Lower lobe of right lung (tissue), 2 donors: Measurements from ENCODE around the gene NR2F1-AS1. TPM values are rescaled to one million over a fixed set of nuclear protein-coding genes. Genes with fewer than 3 reads are reported as not detected.

Experiments
- ATAC-seq, 2 donors: fragments of 200-7000 bp; cut with Tn5 transposase; one replicate each; pipeline ENCODE4 v1.9.1; 2020 to 2022; ENCODE audit warnings: mild to moderate bottlenecking in 2 of 2, moderate library complexity in 2 of 2
- DNase-seq: peaks from one replicate; pipeline ENCODE4 v3.0.0-alpha.2; 2020
- H3K27ac ChIP-seq: fragments of 200-600 bp; one replicate; pipeline ENCODE4 v1.8.0; 2022
- H3K27me3 ChIP-seq: fragments of 200-600 bp; one replicate; pipeline ENCODE4 v1.8.0; 2022; ENCODE audit warnings: low read depth
- H3K36me3 ChIP-seq: fragments of 200-600 bp; one replicate; pipeline ENCODE4 v1.8.0; 2022; ENCODE audit warnings: mild to moderate bottlenecking
- H3K4me1 ChIP-seq: fragments of 200-600 bp; one replicate; pipeline ENCODE4 v1.8.0; 2022
- H3K4me3 ChIP-seq: fragments of 200-600 bp; one replicate; pipeline ENCODE4 v1.8.0; 2022; ENCODE audit warnings: mild to moderate bottlenecking
- H3K9me3 ChIP-seq: fragments of 200-600 bp; one replicate; pipeline ENCODE4 v1.8.0; 2022
- intact Hi-C: fragments of 100-400 bp; cut with DNase I; formaldehyde crosslinking; loops from one replicate; pipeline ENCODE4 v1.11.0; 2022
- total RNA-seq: library from RNA; stranded (reverse); fragmentation: NEBNext Ultra II Directional; extraction: Animal tissue kit (Norgen Biotek cat#: 25700); gene quantifications from one replicate; pipeline ENCODE4 v1.2.1, GENCODE V29; 2021
- TF ChIP-seq, protein P1 (sequence below): fragments of 200-600 bp; IDR thresholded peaks from one replicate; pipeline ENCODE4 v1.8.0; 2022; ENCODE audit warnings: antibody characterized with exemption, mild to moderate bottlenecking
- donor health status: DM: no; HTN: yes; CAD: no; lungs with severe emphysema.

NR2F1-AS1 gene
- total RNA-seq, 1 donor from 2014 or later = 11.1 TPM

DNA sequence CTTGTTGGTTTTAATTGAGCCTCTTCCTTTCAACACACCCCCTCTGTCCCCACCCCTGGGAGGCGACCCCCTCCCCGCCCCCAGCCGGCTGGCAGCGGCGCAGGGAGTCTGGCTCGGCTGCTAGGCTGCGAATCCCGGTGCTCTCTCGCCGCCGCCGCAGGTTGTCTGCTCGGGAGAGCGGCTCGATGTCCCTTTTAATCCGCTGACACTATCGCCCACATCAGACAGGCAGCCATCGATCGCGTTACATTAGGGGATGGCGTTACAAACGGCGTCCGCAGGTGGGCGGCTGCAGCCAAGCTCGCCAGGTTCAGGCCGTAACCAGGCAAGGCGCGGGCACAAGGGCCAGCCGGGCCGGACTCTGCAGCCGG, 1.3 kb downstream of the NR2F1-AS1 start:
- ATAC-seq (peak; percentile 2 to 49), DNase-seq (peak; percentile 57)
- H3K27me3 ChIP-seq = peaks cover 76% of the 10 kb centered on the region
- TF ChIP-seq, protein P1, sequence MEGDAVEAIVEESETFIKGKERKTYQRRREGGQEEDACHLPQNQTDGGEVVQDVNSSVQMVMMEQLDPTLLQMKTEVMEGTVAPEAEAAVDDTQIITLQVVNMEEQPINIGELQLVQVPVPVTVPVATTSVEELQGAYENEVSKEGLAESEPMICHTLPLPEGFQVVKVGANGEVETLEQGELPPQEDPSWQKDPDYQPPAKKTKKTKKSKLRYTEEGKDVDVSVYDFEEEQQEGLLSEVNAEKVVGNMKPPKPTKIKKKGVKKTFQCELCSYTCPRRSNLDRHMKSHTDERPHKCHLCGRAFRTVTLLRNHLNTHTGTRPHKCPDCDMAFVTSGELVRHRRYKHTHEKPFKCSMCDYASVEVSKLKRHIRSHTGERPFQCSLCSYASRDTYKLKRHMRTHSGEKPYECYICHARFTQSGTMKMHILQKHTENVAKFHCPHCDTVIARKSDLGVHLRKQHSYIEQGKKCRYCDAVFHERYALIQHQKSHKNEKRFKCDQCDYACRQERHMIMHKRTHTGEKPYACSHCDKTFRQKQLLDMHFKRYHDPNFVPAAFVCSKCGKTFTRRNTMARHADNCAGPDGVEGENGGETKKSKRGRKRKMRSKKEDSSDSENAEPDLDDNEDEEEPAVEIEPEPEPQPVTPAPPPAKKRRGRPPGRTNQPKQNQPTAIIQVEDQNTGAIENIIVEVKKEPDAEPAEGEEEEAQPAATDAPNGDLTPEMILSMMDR = no peak
- H3K36me3 ChIP-seq = no peaks in the 10 kb centered on the region
- peak overlapping the region; percentile 72 for H3K4me3 ChIP-seq
- peaks cover 52% of the 10 kb centered on the region for H3K4me1 ChIP-seq
- intact Hi-C loops = loop anchor here (10.0 kb wide), 1 partner anchor 335 kb away; no protein-coding TSS in a partner anchor
- H3K9me3 ChIP-seq = no peaks in the 10 kb centered on the region
- peak overlapping the region; percentile 89 for H3K27ac ChIP-seq

DNA sequence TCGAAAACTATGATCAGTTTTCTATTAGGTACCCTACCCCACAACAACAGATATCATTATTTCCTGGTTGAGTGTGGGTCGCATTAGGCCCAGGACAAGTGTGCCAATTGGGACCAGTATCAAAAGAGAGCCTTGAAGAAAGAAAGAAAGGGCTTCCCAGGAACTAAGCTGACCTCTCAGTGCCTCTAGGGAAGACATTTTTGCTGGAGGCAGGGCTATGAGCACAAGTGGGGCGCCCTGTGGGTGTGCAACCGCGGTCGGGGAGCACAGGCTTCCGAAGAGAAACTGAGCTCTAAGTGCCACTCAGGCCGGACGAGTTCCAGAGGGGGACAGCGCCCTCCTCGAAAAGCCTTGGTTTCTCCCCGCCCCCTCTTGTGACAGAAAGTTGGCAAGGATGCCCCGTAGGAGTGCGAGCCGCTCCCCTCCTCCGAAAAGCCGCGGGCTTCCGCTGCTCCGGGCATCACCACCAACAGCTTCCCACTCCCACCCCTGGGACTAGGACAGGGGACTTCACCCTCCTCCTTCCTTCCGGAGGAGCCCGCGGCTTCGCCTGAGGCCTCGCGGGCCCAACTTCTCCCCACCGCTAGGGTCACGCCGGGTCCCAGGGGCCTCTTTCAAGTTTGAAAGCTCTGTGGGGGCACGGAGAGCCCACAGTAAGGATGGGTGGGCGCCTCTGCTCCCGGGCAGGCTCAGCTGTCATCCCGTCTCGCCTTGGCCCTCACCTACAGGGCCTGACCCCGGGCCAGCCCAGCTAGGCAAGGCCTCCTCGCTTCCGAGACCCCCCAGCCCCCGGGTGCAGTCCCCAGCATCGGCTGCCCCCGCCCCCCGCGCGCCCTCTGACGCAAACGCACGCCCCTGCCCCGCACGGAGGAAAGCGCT, 2.0 kb downstream of the NR2F1-AS1 start:
- DNase-seq (peak; percentile 62), ATAC-seq (peak; percentile 25 to 47)
- H3K4me3 ChIP-seq = peak overlapping the region; percentile 72
- H3K27me3 ChIP-seq = peaks cover 80% of the 10 kb centered on the region
- TF ChIP-seq, protein P1 = no peak
- H3K9me3 ChIP-seq = no peaks in the 10 kb centered on the region
- intact Hi-C loops = no loop called here
- peak overlapping the region; percentile 89 for H3K27ac ChIP-seq
- H3K36me3 ChIP-seq = no peaks in the 10 kb centered on the region
- peaks cover 52% of the 10 kb centered on the region for H3K4me1 ChIP-seq

DNA sequence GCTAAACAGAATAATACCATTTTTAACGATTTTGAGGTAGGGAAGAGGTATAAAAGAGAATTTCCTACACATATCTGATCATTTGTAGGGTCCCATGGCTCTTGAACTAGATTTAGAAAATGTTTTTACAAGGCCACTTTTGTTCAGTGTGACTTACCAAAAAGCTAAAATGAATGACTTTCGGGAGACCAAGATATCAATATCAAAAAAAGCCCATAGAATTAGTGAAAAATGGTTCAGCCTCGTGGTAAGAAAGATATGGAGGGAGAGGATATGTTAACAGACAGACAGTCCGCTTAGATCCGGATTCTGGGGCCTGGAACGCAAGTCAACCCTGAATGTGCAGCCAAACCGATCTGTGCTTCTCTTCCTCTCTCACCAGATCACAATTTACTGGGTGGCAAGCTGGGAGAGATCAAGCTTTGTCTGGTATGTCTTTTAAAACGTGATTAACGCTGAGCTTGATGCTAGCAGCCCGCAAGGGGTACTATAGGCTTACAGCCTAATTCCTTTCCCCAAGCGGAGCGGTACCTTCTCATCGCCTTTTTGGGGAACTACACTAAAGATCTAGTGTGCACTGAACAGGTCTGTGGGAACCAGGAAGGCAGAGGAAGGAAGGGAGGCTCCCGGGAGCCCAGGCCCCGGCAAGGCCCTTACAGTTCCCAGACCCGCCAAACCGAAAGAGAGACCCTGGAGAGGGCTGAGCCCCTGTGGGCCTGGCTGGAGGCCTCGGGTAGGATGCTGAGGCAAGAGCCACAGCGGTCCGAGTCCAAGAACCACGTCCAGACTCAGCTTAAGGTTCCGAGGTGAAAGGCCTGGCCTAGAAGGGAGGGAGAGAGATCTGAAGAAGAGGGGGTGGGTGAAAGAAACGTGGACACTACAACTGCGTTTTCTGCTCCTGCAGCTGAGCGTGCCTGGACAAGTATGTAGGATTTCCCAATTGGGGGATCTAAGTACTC, 2.9 kb downstream of the NR2F1-AS1 start:
- no peak for ATAC-seq
- peak overlapping the region; percentile 89 for H3K27ac ChIP-seq
- H3K27me3 ChIP-seq = peaks cover 83% of the 10 kb centered on the region
- H3K4me1 ChIP-seq = peaks cover 45% of the 10 kb centered on the region
- H3K9me3 ChIP-seq = no peaks in the 10 kb centered on the region
- TF ChIP-seq, protein P1 = no peak
- intact Hi-C loops = no loop called here
- no peak for DNase-seq
- H3K36me3 ChIP-seq = no peaks in the 10 kb centered on the region
- peak overlapping the region; percentile 72 for H3K4me3 ChIP-seq

DNA sequence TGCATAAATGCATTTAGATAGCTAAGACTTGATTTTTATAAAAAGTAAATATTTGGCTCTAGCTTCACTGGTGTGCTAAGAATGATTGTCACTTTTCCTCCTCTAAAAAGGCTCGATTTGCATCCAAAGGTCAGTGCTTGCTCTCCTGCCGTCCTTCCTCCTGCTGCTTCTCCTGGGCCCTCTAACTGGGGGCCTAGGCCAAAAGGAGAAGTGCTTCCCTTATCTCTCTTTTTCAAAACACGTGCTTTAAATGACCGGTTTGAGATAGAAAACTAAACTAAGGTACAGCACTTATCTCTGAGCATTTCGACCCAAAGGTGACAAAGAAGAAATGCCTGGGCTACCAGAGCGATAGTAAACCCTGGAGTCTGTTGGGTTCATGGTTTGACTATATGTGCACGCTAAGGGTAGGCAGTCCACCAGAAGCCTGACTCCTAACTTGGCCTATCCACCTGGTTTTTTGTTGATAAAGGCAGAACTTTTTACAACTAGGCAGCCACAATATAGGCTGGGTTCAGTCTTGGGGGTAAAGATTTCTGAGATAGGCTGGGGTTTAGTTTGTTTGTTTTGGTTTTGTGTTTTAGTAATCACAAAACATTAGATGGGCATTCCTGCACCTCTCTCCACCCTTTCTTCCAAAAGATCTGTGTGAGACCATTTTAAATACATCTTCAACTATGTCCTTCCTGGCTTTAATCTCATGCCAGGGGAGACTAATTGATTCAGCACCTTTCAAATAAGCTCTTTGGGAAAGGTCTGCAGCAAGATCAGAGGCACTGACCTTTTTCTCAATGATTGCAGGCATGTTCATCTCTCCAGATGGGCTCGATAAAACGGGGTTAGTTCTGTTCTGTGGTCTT, 3.8 kb downstream of the NR2F1-AS1 start:
- peaks cover 84% of the 10 kb centered on the region for H3K27me3 ChIP-seq
- H3K9me3 ChIP-seq = no peaks in the 10 kb centered on the region
- peaks cover 42% of the 10 kb centered on the region for H3K4me1 ChIP-seq
- H3K4me3 ChIP-seq = no peak overlapping the region
- no peaks in the 10 kb centered on the region for H3K36me3 ChIP-seq
- no peak for DNase-seq
- H3K27ac ChIP-seq = peak overlapping the region; percentile 89
- TF ChIP-seq, protein P1 = no peak
- no peak for ATAC-seq
- intact Hi-C loops = no loop called here
